ENCODE measurements around the gene PTP4A2. TPM values are rescaled to one million over a fixed set of nuclear protein-coding genes. Genes with fewer than 3 reads are reported as not detected.

Gene PTP4A2
- total and polyA plus RNA-seq, 10 of the 15 experiments (the other 5 are each of a cell fraction or from before 2014, with no cell fraction given): 180 to 909 (median 375) TPM

DNA sequence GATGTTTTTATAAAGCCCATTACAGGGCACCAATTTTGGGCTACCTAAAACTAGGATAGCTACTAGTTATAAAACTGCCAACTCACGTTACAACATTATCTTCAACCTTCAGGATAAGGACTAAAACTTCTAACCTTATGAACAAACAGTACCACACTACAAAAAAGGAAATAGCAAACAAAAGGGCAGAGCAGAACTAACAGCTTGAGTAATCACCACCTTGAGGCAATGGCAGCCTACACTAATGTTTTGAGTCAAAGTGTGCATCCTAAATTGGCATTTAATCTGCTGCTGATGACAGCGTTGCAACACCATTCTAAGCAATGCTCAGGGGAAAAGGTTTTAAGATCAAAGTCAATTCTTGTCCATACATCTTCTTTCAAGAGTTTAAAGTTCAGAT is 27.2 kb downstream of the PTP4A2 start (continued):
- no peak for TF ChIP-seq SKIL (IDR thresholded peaks at IDR 0.05; ENCODE audit: low read depth, poor library complexity, severe bottlenecking)
- no peak for TF ChIP-seq NR2C2 (IDR thresholded peaks at IDR 0.05; ENCODE audit: borderline replicate concordance, control insufficient read depth, insufficient read length, low read depth)
- no peak for TF ChIP-seq IRF5 (IDR thresholded peaks at IDR 0.05; ENCODE audit: borderline replicate concordance)
- 0 out of 4 replicates have a peak, but pooled peaks of 1 of the 2 experiments have one; percentile 40 for TF ChIP-seq CEBPB (IDR thresholded peaks at IDR 0.05; ENCODE audit: borderline replicate concordance in 1 of 2, low read depth in 2 of 2, low read length in 2 of 2)
- no peak for TF ChIP-seq KLF5 (IDR thresholded peaks at IDR 0.05; ENCODE audit: partially characterized antibody)
- TF ChIP-seq CUX1 (IDR thresholded peaks at IDR 0.05; ENCODE audit: insufficient replicate concordance, low read depth, low read length): no peak
- TF ChIP-seq ZNF384 (IDR thresholded peaks at IDR 0.05; ENCODE audit: borderline replicate concordance, low read depth, low read length): no peak
- TF ChIP-seq POLR2AphosphoS5 (IDR thresholded peaks at IDR 0.05; ENCODE audit: low read length): no peak
- no peak for TF ChIP-seq WRNIP1 (IDR thresholded peaks at IDR 0.05; ENCODE audit: borderline replicate concordance, low read depth, low read length)
- no peak for TF ChIP-seq PBX3 (IDR thresholded peaks at IDR 0.05; ENCODE audit: insufficient replicate concordance, low read depth, low read length)
- TF ChIP-seq FOS (IDR thresholded peaks at IDR 0.05; ENCODE audit: borderline replicate concordance, extremely low read depth, insufficient read length): no peak
- TF ChIP-seq POLR2A (IDR thresholded peaks at IDR 0.05; ENCODE audit: low read depth, low read length): no peak
- TF ChIP-seq HDAC2 (IDR thresholded peaks at IDR 0.05): no peak
- TF ChIP-seq RAD51 (IDR thresholded peaks at IDR 0.05): no peak
- TF ChIP-seq MEF2A (IDR thresholded peaks at IDR 0.05; ENCODE audit: insufficient read depth, low read depth, low read length): no peak
- TF ChIP-seq USF1 (IDR thresholded peaks at IDR 0.05; ENCODE audit: borderline replicate concordance, extremely low read length, insufficient read depth, low read depth, low read length): no peak
- TF ChIP-seq, protein P1, sequence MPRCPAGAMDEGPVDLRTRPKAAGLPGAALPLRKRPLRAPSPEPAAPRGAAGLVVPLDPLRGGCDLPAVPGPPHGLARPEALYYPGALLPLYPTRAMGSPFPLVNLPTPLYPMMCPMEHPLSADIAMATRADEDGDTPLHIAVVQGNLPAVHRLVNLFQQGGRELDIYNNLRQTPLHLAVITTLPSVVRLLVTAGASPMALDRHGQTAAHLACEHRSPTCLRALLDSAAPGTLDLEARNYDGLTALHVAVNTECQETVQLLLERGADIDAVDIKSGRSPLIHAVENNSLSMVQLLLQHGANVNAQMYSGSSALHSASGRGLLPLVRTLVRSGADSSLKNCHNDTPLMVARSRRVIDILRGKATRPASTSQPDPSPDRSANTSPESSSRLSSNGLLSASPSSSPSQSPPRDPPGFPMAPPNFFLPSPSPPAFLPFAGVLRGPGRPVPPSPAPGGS (IDR thresholded peaks at IDR 0.05; ENCODE audit: borderline replicate concordance, insufficient read depth, low read depth, low read length, poor library complexity, severe bottlenecking): no peak

Data from GM12878 (cell line).